NCI-H774 (cell line): ENCODE measurements around the gene LIMCH1.
A peak's percentile ranks its signal among the peaks of the same experiment; 100 is the strongest.
"Not testable (repeated sequence)": the region's sequence is repeated elsewhere in the genome, so short reads cannot be mapped to it uniquely, and the experiment has no call there.

Experiments
- DNase-seq: peaks from one replicate; lab custom pipeline; 2025; lab: John Stamatoyannopoulos, UW

Gene LIMCH1

DNA sequence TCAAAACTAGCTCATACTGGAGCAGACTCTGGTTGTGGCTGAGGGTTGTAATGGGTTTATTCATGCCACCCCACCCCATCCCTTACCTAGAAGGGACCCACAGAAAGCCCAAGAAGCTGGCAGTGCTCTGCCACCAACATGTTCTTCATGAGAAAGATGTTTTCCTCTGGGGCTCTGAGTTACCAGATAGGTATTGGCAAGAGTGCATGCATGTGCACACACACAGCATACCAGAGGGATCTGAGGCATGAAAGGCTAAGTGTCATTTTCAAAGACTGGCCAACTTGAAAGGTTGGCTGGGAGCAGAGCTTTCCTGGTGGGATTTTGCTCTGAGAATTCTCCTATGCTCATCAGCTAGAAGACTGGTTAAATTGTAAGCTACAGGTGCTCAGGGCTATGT lies 145.4 kb downstream of the LIMCH1 start:
- DNase-seq, result no peak

DNA sequence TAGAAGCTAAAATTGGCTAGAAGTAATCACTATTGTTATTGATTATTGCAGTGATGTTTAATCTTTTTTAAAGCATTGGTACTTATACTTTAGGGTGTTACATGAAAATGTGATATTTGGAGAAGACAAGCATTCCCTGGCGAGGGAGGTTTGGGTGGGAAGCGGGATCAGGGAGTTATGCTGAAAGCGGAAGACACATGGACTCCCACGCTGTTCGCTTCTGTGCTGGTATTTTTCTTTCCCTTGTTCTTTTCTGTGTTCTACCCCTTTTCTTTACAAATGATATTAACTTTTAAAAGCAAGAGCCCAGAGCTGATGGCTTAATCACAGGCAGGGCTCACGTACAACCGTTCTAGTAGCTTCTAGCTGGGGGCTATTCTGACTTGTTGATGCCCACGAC lies 148.9 kb downstream of the LIMCH1 start:
- DNase-seq, result no peak

DNA sequence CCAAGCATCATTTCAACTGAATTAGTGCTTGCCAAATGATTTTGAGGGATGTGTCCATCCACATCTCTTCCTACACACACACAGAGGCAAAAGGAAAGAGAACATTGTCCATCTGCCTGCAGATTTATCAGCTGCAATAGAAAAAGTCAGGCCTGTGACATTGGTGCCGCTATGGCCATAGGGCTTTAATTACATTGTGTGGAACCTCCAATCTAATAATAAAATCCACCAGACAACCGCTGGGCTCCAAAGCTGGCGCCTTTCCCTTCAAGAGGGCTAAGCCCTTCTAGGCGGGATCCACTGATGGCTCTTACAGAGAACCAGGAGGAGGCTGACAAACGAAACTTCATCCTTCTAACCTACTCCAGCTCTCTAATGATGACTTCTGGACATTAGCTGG lies 150.0 kb downstream of the LIMCH1 start:
- no peak for DNase-seq

DNA sequence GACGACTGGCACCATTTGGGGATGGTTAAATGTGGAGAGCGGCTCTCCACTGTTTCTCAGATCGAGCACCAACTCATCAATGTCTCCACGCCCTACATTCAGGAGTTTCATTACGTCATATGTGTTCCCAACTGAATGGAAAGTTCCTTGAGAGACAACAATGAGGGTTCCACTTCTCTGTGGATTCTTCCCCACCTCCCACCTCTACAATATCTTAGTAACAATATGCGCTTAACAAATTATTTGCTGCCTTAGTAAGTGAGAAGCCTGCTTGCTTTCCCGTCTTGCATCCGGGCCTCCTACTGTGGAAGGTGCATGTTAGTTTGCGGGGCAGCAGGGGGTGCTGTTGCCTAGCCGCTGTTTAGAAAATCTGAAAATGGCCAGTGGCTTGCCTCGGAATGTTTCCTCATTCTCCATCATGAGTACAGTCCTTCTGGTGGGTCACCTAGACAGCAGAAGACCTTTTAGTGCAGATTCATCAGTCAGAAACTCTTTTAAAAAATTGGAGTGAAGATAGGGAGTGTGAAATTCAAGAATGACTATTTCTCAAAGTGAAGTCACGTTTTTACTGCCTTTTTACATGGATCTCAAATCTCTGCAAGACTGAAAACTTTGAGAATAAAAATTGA lies 154.9 kb downstream of the LIMCH1 start:
- peak; percentile 39 for DNase-seq

DNA sequence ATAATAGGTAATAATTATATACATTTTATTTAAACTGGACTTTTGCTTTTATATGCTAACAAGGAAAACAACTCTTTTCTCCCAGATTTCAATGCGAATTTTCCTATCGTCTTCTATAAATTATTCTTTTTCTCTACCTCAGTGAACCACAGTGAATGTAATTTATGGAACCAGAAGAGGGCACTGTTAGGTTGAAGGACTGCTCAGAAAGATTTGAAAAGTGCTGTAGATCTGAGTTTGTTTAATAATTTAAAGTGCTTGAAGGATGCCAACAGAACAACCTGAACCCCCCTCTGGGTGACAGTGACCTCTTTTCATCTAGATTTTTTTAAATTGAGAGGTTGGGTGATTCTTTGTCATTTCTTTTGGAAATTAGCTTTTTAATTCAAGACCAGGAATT lies 155.7 kb downstream of the LIMCH1 start:
- peak; percentile 18 for DNase-seq

DNA sequence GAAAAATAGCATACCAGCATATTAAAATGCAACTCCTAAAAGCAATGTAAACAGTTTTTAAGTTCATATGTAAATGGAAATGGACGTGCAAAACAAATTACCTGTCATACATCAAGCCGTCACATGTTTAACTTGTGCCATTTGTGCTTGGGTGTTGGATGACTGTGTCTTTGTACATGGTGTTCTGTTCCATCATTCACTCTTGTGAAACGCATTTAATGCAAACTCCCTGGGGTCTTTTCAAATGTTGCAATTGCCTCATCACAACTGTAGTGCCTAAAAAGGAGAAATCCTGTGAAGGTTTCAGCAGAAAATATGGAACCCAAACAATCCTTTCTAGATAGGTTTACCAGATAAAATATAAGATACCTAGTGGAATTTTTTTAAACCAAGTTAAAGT lies 158.2 kb downstream of the LIMCH1 start:
- no peak for DNase-seq

DNA sequence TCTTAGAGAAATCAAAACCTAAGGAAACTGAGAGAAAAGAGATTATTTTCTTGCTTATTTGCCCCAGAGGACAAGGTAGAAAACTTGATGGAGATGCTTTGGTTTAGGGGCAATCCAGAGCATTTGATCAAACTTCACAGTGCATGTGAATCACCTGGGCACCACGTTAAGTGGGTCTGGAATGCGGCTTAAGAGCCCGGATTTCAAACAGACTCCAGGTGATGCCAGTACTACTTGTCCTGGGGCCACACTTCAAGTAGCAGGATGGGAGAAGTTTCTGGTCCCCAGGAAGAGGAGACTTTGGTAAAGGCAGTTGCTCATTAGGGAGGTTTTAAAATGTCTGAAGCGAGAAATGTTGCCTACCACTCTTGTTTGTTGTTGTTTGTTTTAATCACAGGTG lies 158.8 kb downstream of the LIMCH1 start:
- no peak for DNase-seq

DNA sequence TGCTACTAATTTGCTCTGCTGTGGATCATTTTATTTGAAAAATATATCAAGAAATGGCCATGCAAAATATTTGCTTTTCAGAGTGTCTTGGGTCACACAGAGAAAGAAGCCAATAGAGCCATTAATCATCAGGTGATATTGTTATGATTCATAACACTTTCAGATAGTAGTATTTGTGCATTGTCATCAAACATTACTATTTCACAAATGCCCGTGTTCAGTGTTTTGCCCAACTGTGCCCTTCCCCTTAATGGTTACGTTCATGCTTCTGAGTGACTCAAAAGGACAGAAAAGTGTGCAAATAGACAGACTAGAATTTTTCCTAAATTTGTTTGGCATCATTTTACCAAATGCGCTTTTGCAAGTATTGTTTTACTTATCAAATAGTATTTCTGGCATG lies 164.0 kb downstream of the LIMCH1 start:
- DNase-seq, result no peak

DNA sequence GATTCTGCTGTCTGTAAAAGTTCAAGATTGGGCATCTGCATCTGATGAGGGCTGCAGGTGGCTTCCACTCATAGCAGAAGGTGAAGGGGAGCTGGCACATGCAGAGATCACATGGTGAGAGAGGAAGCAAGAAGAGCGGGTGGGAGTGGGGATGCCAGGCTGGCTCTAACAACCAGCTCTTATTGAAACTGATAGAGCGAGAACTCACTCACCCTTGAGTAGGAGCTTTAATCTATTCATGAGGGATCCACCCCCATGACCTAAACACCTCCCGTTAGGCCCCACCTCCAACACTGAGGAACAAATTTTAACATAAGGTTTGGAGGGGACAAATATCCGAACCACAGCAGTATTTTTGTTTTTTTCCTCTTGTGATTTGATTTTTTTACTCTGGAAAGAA lies 164.8 kb downstream of the LIMCH1 start:
- DNase-seq, result no peak

DNA sequence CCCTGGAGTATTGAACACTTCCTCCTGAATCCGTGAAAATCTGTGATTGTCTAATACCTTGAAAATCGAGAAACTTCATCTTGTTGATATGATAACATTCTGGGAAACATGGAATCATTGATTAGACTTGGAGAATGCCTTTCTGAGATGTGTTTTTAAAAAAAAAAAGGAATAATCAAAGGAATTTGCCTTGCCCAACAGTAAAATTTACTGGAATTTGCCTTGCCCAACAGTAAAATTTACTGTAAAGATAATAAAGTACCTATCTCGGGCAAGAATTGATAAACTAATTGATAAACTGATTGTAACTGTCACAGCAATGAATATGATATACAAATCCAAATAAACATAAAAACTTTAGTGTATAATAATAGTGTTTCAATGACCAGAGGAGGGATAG lies 165.8 kb downstream of the LIMCH1 start:
- DNase-seq, result no peak

DNA sequence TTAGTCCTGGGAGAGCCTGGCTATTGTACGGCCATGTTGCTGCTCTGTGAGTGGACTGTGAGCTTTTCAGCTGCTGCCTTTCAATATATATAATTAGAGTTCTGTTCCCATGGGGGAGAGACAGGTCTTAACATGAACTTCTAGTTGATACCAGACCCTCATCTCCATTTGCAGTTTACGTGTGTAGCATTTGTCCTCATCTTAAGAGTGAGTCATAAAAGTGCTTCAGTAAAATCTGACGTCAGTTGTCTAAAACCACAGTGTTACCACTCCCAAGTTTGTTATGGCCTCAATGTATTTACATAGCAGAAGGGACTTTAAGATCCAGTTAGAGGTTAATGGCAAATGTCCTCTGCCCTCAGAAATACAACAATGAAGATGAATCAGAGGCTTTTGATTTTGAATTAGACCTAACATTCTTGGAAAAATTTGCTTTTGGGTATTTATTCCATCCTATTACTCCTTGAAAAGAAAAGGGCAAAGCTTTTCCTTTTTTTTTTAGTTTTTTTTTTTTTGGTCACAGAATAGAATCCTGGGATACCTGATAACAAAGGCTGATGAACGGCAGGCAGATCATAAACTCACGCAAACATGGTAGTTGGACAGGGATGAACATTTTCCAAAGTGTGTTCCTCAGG lies 172.0 kb downstream of the LIMCH1 start:
- peak; percentile 18 for DNase-seq

DNA sequence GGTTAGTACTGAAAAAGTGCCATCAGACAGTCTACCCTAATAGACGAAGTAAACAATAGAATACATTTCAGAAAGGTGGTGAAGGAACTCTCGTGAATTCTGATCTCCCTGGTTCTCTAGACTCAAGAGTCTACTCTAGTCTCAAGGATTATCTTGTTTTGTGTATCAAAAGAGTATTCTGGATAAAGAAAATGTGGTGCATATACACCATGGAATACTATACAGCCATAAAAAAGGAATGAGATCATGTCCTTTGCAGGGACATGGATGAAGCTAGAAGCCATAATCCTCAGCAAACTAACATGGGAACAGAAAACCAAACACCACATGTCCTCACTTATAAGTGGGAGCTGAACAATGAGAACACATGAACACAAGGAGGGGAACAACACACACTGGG lies 173.7 kb downstream of the LIMCH1 start:
- DNase-seq, result not testable (repeated sequence)

DNA sequence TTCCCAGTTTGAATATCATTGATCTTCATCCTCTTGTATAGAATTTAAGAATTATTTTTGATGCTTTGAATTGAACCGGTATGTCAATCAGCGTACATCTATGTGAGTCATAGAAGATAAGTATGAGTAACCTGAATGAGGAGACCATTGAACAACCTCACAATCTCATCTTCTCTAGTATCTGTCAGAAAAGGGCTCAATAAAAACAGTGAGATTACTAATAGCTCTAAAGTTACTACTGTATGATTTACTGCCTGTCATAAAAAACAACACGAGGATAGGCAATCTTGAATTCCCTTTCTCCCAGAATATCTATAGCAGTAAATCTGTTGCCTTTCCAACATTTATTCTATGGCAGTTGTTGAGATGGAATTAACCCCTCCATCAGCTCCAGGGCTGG lies 174.5 kb downstream of the LIMCH1 start:
- no peak for DNase-seq

DNA sequence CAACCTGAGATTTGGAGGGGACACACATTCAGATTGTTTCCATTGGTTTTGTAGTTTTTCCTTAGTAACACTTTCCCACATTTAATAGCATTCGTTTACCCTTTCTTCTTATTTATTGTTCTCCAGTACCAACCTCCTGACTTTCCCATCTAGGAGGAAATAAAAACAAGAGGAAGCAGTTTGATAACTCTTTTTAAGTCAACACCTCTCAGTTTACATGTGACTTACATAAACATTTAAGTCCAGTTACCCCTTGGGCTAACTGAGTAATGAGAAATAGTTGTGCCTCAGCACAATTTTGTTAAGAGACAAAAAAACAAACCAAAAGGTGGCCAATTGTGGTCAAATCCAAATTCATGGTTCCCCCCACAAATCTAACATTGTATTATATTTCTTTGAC lies 175.8 kb downstream of the LIMCH1 start:
- no peak for DNase-seq

DNA sequence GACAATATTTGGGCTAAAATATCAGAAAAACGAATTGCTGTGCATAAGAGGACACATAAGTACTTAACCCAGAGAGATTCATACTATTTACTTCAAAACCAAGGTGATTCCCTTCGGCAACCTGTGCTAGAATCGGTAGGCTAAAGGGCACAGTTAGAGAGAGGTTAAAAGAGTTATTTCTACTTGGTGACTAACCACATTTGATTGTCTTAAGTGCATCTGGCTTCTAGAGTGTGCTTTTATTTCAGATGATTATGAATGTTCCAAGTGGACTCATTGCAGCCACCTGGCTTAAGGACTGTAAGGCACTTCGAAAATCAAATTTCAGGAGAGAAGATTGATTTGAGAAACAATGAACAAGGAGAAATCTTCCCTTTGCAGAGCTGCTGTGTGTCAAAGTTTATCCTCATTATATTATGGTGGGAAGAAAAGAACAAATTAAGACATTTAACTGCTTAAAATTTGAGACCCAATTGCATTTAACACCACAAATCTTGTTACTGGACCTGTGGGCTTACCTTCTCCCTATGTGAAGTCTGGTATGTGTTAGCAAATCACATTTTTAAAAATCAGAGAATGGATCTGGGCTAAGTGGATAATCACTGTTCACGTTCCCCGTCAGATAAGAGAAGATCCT lies 176.5 kb downstream of the LIMCH1 start:
- no peak for DNase-seq

DNA sequence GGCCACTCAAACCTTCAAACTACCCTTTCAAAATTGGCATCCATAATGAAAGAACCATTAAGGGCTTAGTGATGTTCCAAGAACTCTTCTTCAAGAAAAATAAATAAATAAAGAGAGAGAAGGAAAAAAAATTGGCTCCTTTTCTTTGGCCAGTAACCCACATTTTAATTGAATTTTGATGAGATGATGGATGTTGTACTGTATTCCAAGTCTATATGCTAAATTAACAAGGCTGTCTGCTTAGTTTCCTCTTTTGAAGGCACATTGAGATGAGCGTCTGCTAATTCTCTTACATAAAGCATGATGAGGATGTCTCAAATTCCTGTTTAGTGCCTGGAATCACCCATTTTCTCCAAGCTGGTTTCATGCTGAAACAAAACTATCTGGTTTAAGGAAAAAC lies 177.2 kb downstream of the LIMCH1 start:
- no peak for DNase-seq

DNA sequence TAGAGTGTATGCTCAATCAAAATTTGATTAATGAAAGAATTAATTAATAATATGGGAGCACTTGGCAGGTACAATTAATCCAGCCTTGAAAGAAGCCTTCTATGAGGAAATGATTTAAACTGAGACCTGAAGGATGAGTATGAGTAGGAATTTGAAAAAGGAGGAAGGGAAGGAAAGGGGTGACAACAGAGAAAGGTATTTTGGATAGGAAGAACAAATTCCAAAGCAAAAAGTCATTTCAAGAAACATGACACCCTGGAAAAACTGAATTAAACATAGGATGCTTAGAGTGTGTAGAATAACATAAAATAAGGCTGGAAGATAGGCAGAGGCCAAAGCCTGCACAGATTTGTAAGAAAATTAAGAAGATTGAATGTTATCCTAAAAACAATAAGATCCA lies 180.9 kb downstream of the LIMCH1 start:
- no peak for DNase-seq

DNA sequence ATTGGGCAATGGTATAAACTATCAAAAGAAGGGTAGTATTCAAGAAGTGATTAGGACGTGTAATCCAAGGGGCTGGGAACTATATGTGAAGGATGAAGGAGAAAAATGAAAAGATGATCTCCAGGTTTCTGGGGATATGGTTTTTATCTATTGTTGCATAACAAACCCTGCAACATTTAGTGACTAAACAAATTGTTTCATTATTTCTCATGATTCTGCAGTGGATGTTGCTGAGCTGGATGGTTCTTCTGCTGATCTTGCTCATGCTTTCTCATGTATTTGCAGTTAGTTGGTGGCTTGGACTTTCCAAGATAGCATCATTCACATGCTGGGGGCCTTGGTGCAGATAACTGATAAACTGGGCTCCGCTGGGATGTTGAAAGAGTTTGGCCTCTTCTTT lies 181.5 kb downstream of the LIMCH1 start:
- DNase-seq, result no peak

DNA sequence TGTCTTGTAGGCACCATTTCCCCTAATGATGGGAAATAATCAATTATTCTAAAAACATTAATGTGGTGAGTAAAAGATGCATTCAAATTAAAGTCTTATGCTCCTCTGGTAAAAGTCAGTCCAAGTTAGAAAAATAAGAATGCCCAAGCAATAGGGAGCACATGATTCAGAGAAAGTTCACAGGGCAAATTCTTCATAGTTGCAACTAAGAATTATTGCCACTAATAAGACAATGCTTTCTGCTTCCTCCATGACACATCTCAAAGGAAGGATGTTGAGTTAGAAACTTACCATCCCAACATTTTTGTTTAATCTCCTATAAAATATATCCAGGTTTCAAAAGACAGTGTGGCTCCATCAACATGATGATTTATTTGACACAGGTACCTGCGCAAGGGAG lies 184.2 kb downstream of the LIMCH1 start:
- no peak for DNase-seq

DNA sequence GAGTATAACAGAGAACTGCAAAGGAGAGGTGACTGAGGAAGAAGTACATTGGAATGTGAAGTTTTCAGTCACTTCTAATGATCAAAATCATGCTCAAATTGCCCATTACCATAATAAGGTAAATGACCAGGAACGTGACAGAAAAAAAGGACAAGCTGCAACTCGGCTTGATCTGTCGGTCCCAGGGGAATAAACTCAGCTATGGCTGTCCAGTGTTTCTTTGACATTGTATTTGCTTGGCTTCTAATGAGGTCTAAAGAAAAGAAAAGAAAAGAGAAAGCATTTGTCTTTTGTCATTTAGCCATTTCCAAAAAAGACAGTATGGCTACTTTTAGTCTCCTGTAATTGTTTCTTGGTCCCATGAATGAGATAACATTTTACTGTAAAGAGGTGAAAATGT lies 185.3 kb downstream of the LIMCH1 start:
- no peak for DNase-seq

DNA sequence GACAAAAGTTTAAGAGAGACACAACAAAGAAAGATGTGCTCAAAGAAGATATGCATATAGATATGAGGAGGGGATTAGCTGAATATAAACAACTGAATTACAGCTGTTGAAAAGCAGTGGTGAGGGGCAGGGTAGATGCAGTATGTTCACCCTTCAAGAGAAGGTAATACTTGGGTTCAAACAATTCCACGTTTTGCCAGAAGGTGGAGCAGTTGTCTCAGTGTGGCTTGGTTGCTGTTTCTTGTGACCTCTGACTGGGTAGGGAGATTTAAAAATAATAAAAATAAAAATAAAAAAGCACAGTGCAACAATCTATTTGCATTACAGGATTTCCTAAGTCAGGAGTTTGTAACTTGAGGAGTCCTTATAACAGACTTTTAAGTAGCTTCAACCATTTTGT lies 187.3 kb downstream of the LIMCH1 start:
- no peak for DNase-seq

DNA sequence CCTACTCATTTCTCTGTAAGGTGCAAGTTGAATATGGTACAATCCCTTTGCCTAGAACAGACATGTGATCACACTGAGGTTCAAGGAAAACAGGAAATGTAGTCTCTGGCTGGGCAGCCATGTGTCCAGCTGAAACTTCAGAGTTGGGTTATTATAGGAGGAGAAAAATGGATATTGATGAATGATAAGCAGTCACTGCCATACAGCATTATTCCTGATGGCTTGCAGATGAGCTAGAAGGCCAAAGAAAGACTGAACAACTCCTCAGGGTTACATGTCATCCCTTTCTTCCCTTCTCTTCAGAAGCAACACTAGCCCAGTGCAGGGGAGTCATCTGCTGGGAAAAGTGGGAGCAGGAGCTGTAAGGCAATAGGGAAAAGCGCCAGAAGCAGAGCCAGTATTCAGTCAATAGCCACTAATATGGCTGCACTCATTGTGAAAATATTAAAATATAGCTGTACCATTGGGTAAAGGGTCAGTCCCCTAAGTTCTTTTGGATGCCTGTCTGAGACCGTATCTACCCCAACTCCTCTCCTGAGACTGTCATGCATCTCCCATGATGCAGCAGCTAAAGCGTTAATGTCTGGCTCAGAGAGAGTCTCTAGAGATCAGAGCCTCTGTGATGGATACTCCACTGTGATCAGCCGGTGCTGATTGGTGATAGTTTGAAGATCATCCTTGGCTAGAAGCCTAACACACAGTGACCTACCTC lies 190.1 kb downstream of the LIMCH1 start:
- DNase-seq, result no peak

DNA sequence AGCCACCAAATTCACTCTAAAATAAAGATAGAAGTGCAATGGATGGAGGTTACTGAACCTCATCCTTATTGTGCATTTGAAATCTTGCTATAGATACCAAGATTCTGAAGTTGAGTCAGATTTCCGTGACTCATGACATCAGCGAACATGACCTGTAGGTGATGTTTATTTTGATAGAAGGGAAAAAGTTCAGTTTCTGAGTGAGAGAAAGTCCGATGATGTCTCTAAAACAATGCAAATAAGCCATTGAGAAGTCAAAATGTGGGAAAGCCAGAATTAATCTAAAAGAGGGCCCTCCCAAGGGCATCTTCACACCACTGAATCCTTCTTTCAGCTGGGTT lies 190.6 kb downstream of the LIMCH1 start:
- DNase-seq, result no peak
